Nephron progenitor cell (in vitro differentiated cells): ENCODE measurements around the gene TRIM67.

Source experiments
- DNase-seq: peaks from one replicate; pipeline ENCODE4 v3.0.0; 2021
- H3K27ac Mint-ChIP-seq: 2 replicates; pipeline ENCODE4 v1.8.0; 2021; ENCODE audit warnings: mild to moderate bottlenecking, moderate library complexity, mixed read lengths
- H3K27me3 Mint-ChIP-seq: 2 replicates; pipeline ENCODE4 v1.8.0; 2021; ENCODE audit warnings: mild to moderate bottlenecking, low read depth, mixed read lengths; ENCODE audit not compliant: poor library complexity
- H3K36me3 Mint-ChIP-seq: 2 replicates; pipeline ENCODE4 v1.8.0; 2021; ENCODE audit warnings: low read depth, mixed read lengths
- H3K4me1 Mint-ChIP-seq: 2 replicates; pipeline ENCODE4 v1.8.0; 2021; ENCODE audit warnings: mixed read lengths
- H3K4me3 Mint-ChIP-seq: 2 replicates; pipeline ENCODE4 v1.8.0; 2021; ENCODE audit warnings: mild to moderate bottlenecking, moderate library complexity, mixed read lengths
- H3K9me3 Mint-ChIP-seq: 2 replicates; pipeline ENCODE4 v1.8.0; 2021; ENCODE audit warnings: mild to moderate bottlenecking, moderate library complexity, mixed read lengths
- CTCF ChIP-seq: fragments of 200-600 bp; sonication (generic); IDR thresholded peaks from 2 replicates; pipeline ENCODE4 v1.5.0; 2021; ENCODE audit warnings: antibody characterized with exemption

TRIM67 gene

GRCh38 chr1:231177226-231177625 is 15.4 kb downstream of the TRIM67 start:
- H3K27me3 Mint-ChIP-seq = peaks cover 88% of the 10 kb centered on the region

GRCh38 chr1:231177936-231178335 is 16.1 kb downstream of the TRIM67 start:
- Mint-ChIP-seq H3K27ac (no peak overlapping the region), H3K4me3 (no peak overlapping the region), H3K9me3 (no peaks in the 10 kb centered on the region), H3K4me1 (no peaks in the 10 kb centered on the region), H3K36me3 (no peaks in the 10 kb centered on the region), H3K27me3 (peaks cover 88% of the 10 kb centered on the region)
- DNase-seq = no peak
- no peak for TF ChIP-seq CTCF

More at GRCh38 chr1:231177226-231177625, 15.4 kb downstream of the TRIM67 start:
- H3K4me1 Mint-ChIP-seq = no peaks in the 10 kb centered on the region
- no peaks in the 10 kb centered on the region for H3K9me3 Mint-ChIP-seq
- no peak overlapping the region for H3K4me3 Mint-ChIP-seq
- no peak overlapping the region for H3K27ac Mint-ChIP-seq
- no peaks in the 10 kb centered on the region for H3K36me3 Mint-ChIP-seq
- DNase-seq = no peak
- no peak for TF ChIP-seq CTCF

- no peak overlapping the region for H3K27ac Mint-ChIP-seq
- no peak for DNase-seq
- no peak overlapping the region for H3K4me3 Mint-ChIP-seq
- H3K4me1 Mint-ChIP-seq = no peaks in the 10 kb centered on the region
- peaks cover 88% of the 10 kb centered on the region for H3K27me3 Mint-ChIP-seq
- no peak for TF ChIP-seq CTCF
- no peaks in the 10 kb centered on the region for H3K36me3 Mint-ChIP-seq
- H3K9me3 Mint-ChIP-seq = no peaks in the 10 kb centered on the region
Observed at GRCh38 chr1:231178970-231179369, 17.1 kb downstream of the TRIM67 start.

GRCh38 chr1:231180034-231180433 is 18.2 kb downstream of the TRIM67 start:
- no peak for DNase-seq
- no peak for TF ChIP-seq CTCF
- Mint-ChIP-seq H3K4me1 (no peaks in the 10 kb centered on the region), H3K27me3 (peaks cover 89% of the 10 kb centered on the region), H3K27ac (no peak overlapping the region), H3K4me3 (no peak overlapping the region), H3K36me3 (no peaks in the 10 kb centered on the region), H3K9me3 (no peaks in the 10 kb centered on the region)

- H3K36me3 Mint-ChIP-seq = no peaks in the 10 kb centered on the region
- H3K4me1 Mint-ChIP-seq = no peaks in the 10 kb centered on the region
- no peak overlapping the region for H3K27ac Mint-ChIP-seq
- no peak for TF ChIP-seq CTCF
- H3K9me3 Mint-ChIP-seq = no peaks in the 10 kb centered on the region
- peaks cover 86% of the 10 kb centered on the region for H3K27me3 Mint-ChIP-seq
- H3K4me3 Mint-ChIP-seq = no peak overlapping the region
- DNase-seq = no peak
Observed at GRCh38 chr1:231181271-231181670, 19.4 kb downstream of the TRIM67 start.

- TF ChIP-seq CTCF = no peak
- Mint-ChIP-seq H3K36me3 (no peaks in the 10 kb centered on the region), H3K27ac (no peak overlapping the region), H3K9me3 (no peaks in the 10 kb centered on the region), H3K4me1 (no peaks in the 10 kb centered on the region), H3K4me3 (no peak overlapping the region), H3K27me3 (peaks cover 85% of the 10 kb centered on the region)
- DNase-seq = no peak
Observed at GRCh38 chr1:231182317-231182716, 20.5 kb downstream of the TRIM67 start.
